SH-SY5Y (cell line): Measurements from ENCODE around the gene GLDC.

ENCODE experiments used
- GATA2 ChIP-seq: IDR thresholded peaks from 2 replicates; pipeline ENCODE4 v1.6.1; 2011; ENCODE audit warnings: mild to moderate bottlenecking, low read depth, low read length
- GATA3 ChIP-seq: IDR thresholded peaks from 2 replicates; pipeline ENCODE4 v1.6.1; 2011; ENCODE audit warnings: low read depth, mild to moderate bottlenecking, low read length, moderate library complexity

- TF ChIP-seq GATA2 (no peak), GATA3 (no peak)
Measured at GRCh38 chr9:6625363-6625762, 20.2 kb downstream of the GLDC start.
